Smooth muscle cell (in vitro differentiated cells): ENCODE results near the gene CHAT. TPM values are rescaled to one million over a fixed set of nuclear protein-coding genes. Genes with fewer than 3 reads are reported as not detected.

Experiments
- DNase-seq: peaks from one replicate; lab custom pipeline; 2025; ENCODE audit not compliant: unreplicated experiment; lab: John Stamatoyannopoulos, UW
- H2AFZ ChIP-seq: fragments of 200-600 bp; sonication (generic); 2 replicates; pipeline ENCODE4 v1.6.0; 2016; ENCODE audit warnings: antibody characterized with exemption, low read depth, mild to moderate bottlenecking
- H3F3A ChIP-seq: fragments of 200-600 bp; sonication (generic); 2 replicates; pipeline ENCODE4 v1.6.0; 2017; ENCODE audit warnings: antibody characterized with exemption, low read depth
- H3K27ac ChIP-seq: fragments of 200-600 bp; sonication (generic); 2 replicates; pipeline ENCODE4 v1.5.1; 2016; ENCODE audit warnings: low read depth, mild to moderate bottlenecking
- H3K27me3 ChIP-seq: fragments of 200-600 bp; sonication (generic); 2 replicates; pipeline ENCODE4 v1.6.1; 2016; ENCODE audit warnings: low read depth, mild to moderate bottlenecking
- H3K36me3 ChIP-seq: fragments of 200-600 bp; sonication (generic); 2 replicates; pipeline ENCODE4 v1.5.1; 2016; ENCODE audit warnings: low read depth
- H3K4me1 ChIP-seq: fragments of 200-600 bp; sonication (generic); 2 replicates; pipeline ENCODE4 v1.5.1; 2016; ENCODE audit warnings: low read depth
- H3K4me2 ChIP-seq: fragments of 200-600 bp; sonication (generic); 2 replicates; pipeline ENCODE4 v1.6.0; 2016; ENCODE audit warnings: mild to moderate bottlenecking
- H3K4me3 ChIP-seq: fragments of 200-600 bp; sonication (generic); 2 replicates; pipeline ENCODE4 v1.5.1; 2016; ENCODE audit warnings: mild to moderate bottlenecking
- H3K79me2 ChIP-seq: fragments of 200-600 bp; sonication (generic); 2 replicates; pipeline ENCODE4 v1.6.0; 2016; ENCODE audit warnings: low read depth, mild to moderate bottlenecking
- H3K9ac ChIP-seq: fragments of 200-600 bp; sonication (generic); 2 replicates; pipeline ENCODE4 v1.6.0; 2016; ENCODE audit warnings: low read depth
- H3K9me3 ChIP-seq: fragments of 200-600 bp; sonication (generic); replicated peaks from 2 replicates; pipeline ENCODE4 v1.5.1; 2016; ENCODE audit warnings: low read depth
- H4K20me1 ChIP-seq: fragments of 200-600 bp; sonication (generic); 2 replicates; pipeline ENCODE4 v1.6.0; 2016; ENCODE audit warnings: low read depth
- CTCF ChIP-seq: fragments of 200-600 bp; sonication (generic); IDR thresholded peaks from 2 replicates; pipeline ENCODE4 v1.5.1; 2017; ENCODE audit warnings: borderline replicate concordance, mild to moderate bottlenecking, antibody characterized with exemption; ENCODE audit not compliant: insufficient read depth, poor library complexity, severe bottlenecking
- WGBS: methylation state at CpG from one replicate; pipeline ENCODE4 v1.1.7; 2016; ENCODE audit warnings: low lambda C conversion rate; 5-methylcytosine and 5-hydroxymethylcytosine counted together
- polyA plus RNA-seq: library from polyadenylated mRNA; unstranded; fragments of >200 nt; fragmentation: Nextera tagmentation; extraction: Ambion mirVana; gene quantifications from 2 replicates; pipeline ENCODE4 v1.2.1, GENCODE V29; 2016
- total RNA-seq: library from RNA; depleted of rRNA; stranded (reverse); fragments of >200 nt; gene quantifications from 2 replicates; pipeline ENCODE4 v1.2.3, GENCODE V29; 2014

CHAT gene
- total and polyA plus RNA-seq, 2 experiments from 2014 or later: not detected

GRCh38 chr10:49644035-49644646, 30.3 kb downstream of the CHAT start:
- no peak for TF ChIP-seq CTCF
- H4K20me1 ChIP-seq: no peaks in the 10 kb centered on the region
- DNase-seq: no peak

GRCh38 chr10:49645417-49645816, 31.6 kb downstream of the CHAT start:
- peaks cover 10% of the 10 kb centered on the region for H3K27me3 ChIP-seq
- no peak for TF ChIP-seq CTCF
- no peak overlapping the region for H3K4me2 ChIP-seq
- DNase-seq: no peak
- H3K9ac ChIP-seq: no peak overlapping the region
- H3K4me1 ChIP-seq: no peaks in the 10 kb centered on the region
- H3K9me3 ChIP-seq: no peaks in the 10 kb centered on the region
- H3K4me3 ChIP-seq: no peak overlapping the region
- H2AFZ ChIP-seq: no peak overlapping the region
- H4K20me1 ChIP-seq: no peaks in the 10 kb centered on the region
- no peaks in the 10 kb centered on the region for H3F3A ChIP-seq
- no peaks in the 10 kb centered on the region for H3K36me3 ChIP-seq
- H3K27ac ChIP-seq: no peak overlapping the region
- 95% methylated on average over 8 of the region's 8 CpGs for WGBS
- no peaks in the 10 kb centered on the region for H3K79me2 ChIP-seq

More at GRCh38 chr10:49644035-49644646, 30.3 kb downstream of the CHAT start:
- no peaks in the 10 kb centered on the region for H3F3A ChIP-seq
- WGBS: 84% methylated on average over 7 of the region's 7 CpGs
- no peak overlapping the region for H3K4me2 ChIP-seq
- H3K9me3 ChIP-seq: no peaks in the 10 kb centered on the region
- no peak overlapping the region for H3K9ac ChIP-seq
- H2AFZ ChIP-seq: no peak overlapping the region
- no peaks in the 10 kb centered on the region for H3K79me2 ChIP-seq
- peaks cover 16% of the 10 kb centered on the region for H3K27me3 ChIP-seq
- no peaks in the 10 kb centered on the region for H3K4me1 ChIP-seq
- H3K4me3 ChIP-seq: no peak overlapping the region
- H3K27ac ChIP-seq: no peak overlapping the region
- H3K36me3 ChIP-seq: no peaks in the 10 kb centered on the region

GRCh38 chr10:49645871-49646870, 32.3 kb downstream of the CHAT start:
- no peak for DNase-seq
- H2AFZ ChIP-seq: no peak overlapping the region
- H4K20me1 ChIP-seq: no peaks in the 10 kb centered on the region
- no peak overlapping the region for H3K9ac ChIP-seq
- H3F3A ChIP-seq: no peaks in the 10 kb centered on the region
- no peak overlapping the region for H3K4me2 ChIP-seq
- peaks cover 8% of the 10 kb centered on the region for H3K27me3 ChIP-seq
- H3K79me2 ChIP-seq: no peaks in the 10 kb centered on the region
- H3K9me3 ChIP-seq: no peaks in the 10 kb centered on the region
- no peaks in the 10 kb centered on the region for H3K4me1 ChIP-seq
- no peaks in the 10 kb centered on the region for H3K36me3 ChIP-seq
- TF ChIP-seq CTCF: no peak
- H3K27ac ChIP-seq: no peak overlapping the region
- H3K4me3 ChIP-seq: no peak overlapping the region
- WGBS: 87% methylated on average over 21 of the region's 22 CpGs
